NT2/D1 (cell line): ENCODE measurements around the gene ITPK1.
A peak's percentile ranks its signal among the peaks of the same experiment; 100 is the strongest.

Source experiments
- DNase-seq: peaks from one replicate; pipeline ENCODE4 v3.0.0-alpha.2; 2011; ENCODE audit warnings: low read depth, low spot score
- H3K27me3 ChIP-seq: 2 replicates; pipeline ENCODE4 v1.6.0; 2011; ENCODE audit warnings: mild to moderate bottlenecking; ENCODE audit not compliant: insufficient read length, insufficient read depth
- H3K36me3 ChIP-seq: 2 replicates; pipeline ENCODE4 v1.6.1; 2011; ENCODE audit warnings: mild to moderate bottlenecking, low read length, mixed read lengths; ENCODE audit not compliant: insufficient read depth, insufficient read length
- H3K4me1 ChIP-seq: 2 replicates; pipeline ENCODE4 v1.5.1; 2011; ENCODE audit not compliant: insufficient read depth, insufficient read length
- H3K4me3 ChIP-seq: 2 replicates; pipeline ENCODE4 v1.5.1; 2011; ENCODE audit warnings: low read depth; ENCODE audit not compliant: insufficient read length
- H3K9ac ChIP-seq: 2 replicates; pipeline ENCODE4 v1.6.0; 2011; ENCODE audit warnings: low read depth; ENCODE audit not compliant: insufficient read length
- H3K9me3 ChIP-seq: 2 replicates; pipeline ENCODE4 v1.5.1; 2011; ENCODE audit warnings: mild to moderate bottlenecking, low read length; ENCODE audit not compliant: insufficient read depth
- SUZ12 ChIP-seq: IDR thresholded peaks from 2 replicates; pipeline ENCODE4 v1.6.1; 2011; ENCODE audit not compliant: insufficient read length, insufficient read depth; ENCODE audit errors: extremely low read depth
- YY1 ChIP-seq: IDR thresholded peaks from 2 replicates; pipeline ENCODE4 v1.6.1; 2011; ENCODE audit not compliant: insufficient read length, insufficient read depth
- ZNF274 ChIP-seq: IDR thresholded peaks from 2 replicates; pipeline ENCODE4 v1.6.1; 2011; ENCODE audit warnings: mild to moderate bottlenecking, low read depth, low read length

ITPK1 gene

GRCh38 chr14:93101181-93101580 is 14.5 kb downstream of the ITPK1 start:
- TF ChIP-seq SUZ12 (no peak), ZNF274 (no peak), YY1 (no peak)
- no peak overlapping the region for H3K4me3 ChIP-seq
- H3K36me3 ChIP-seq = no peaks in the 10 kb centered on the region
- no peak for DNase-seq
- no peaks in the 10 kb centered on the region for H3K9me3 ChIP-seq
- no peaks in the 10 kb centered on the region for H3K27me3 ChIP-seq
- peaks cover 27% of the 10 kb centered on the region for H3K4me1 ChIP-seq
- H3K9ac ChIP-seq = no peak overlapping the region

GRCh38 chr14:93100570-93100969 is 15.2 kb downstream of the ITPK1 start:
- no peak for TF ChIP-seq ZNF274
- TF ChIP-seq YY1 = no peak
- no peaks in the 10 kb centered on the region for H3K9me3 ChIP-seq
- no peaks in the 10 kb centered on the region for H3K36me3 ChIP-seq
- H3K4me3 ChIP-seq = no peak overlapping the region
- H3K27me3 ChIP-seq = no peaks in the 10 kb centered on the region
- H3K9ac ChIP-seq = no peak overlapping the region
- peaks cover 26% of the 10 kb centered on the region for H3K4me1 ChIP-seq
- DNase-seq = no peak

- Histone ChIP-seq H3K36me3 (no peaks in the 10 kb centered on the region), H3K4me1 (peaks cover 26% of the 10 kb centered on the region), H3K4me3 (no peak overlapping the region), H3K9ac (peak overlapping the region; percentile 42), H3K27me3 (no peaks in the 10 kb centered on the region), H3K9me3 (no peaks in the 10 kb centered on the region)
- DNase-seq = no peak
- TF ChIP-seq ZNF274 = no peak
- no peak for TF ChIP-seq SUZ12
- no peak for TF ChIP-seq YY1
These were observed 15.6 kb downstream of the ITPK1 start for GRCh38 chr14:93100100-93100499.

GRCh38 chr14:93099643-93100042 is 16.1 kb downstream of the ITPK1 start:
- H3K36me3 ChIP-seq = no peaks in the 10 kb centered on the region
- no peak for DNase-seq
- H3K4me3 ChIP-seq = no peak overlapping the region
- H3K9me3 ChIP-seq = no peaks in the 10 kb centered on the region
- peaks cover 26% of the 10 kb centered on the region for H3K4me1 ChIP-seq
- H3K27me3 ChIP-seq = no peaks in the 10 kb centered on the region
- TF ChIP-seq SUZ12 = no peak
- no peak for TF ChIP-seq ZNF274
- TF ChIP-seq YY1 = no peak
- H3K9ac ChIP-seq = peak overlapping the region; percentile 42

GRCh38 chr14:93099196-93099595 is 16.5 kb downstream of the ITPK1 start:
- no peak overlapping the region for H3K4me3 ChIP-seq
- peak overlapping the region; percentile 42 for H3K9ac ChIP-seq
- H3K27me3 ChIP-seq = no peaks in the 10 kb centered on the region
- DNase-seq = no peak
- TF ChIP-seq ZNF274 = no peak
- TF ChIP-seq SUZ12 = no peak
- no peak for TF ChIP-seq YY1
- peaks cover 23% of the 10 kb centered on the region for H3K4me1 ChIP-seq
- H3K9me3 ChIP-seq = no peaks in the 10 kb centered on the region
- H3K36me3 ChIP-seq = no peaks in the 10 kb centered on the region

- no peaks in the 10 kb centered on the region for H3K27me3 ChIP-seq
- TF ChIP-seq YY1 (no peak), SUZ12 (no peak), ZNF274 (no peak)
These were observed 18.9 kb downstream of the ITPK1 start for GRCh38 chr14:93096691-93097322.

GRCh38 chr14:93095742-93096510 is 19.8 kb downstream of the ITPK1 start:
- Histone ChIP-seq H3K9me3 (no peaks in the 10 kb centered on the region), H3K36me3 (no peaks in the 10 kb centered on the region), H3K27me3 (no peaks in the 10 kb centered on the region), H3K4me1 (peaks cover 14% of the 10 kb centered on the region), H3K4me3 (no peak overlapping the region), H3K9ac (no peak overlapping the region)
- no peak for DNase-seq
- no peak for TF ChIP-seq YY1
- TF ChIP-seq ZNF274 = no peak
- no peak for TF ChIP-seq SUZ12

More at GRCh38 chr14:93096691-93097322, 18.9 kb downstream of the ITPK1 start:
- no peak overlapping the region for H3K4me3 ChIP-seq
- H3K9me3 ChIP-seq = no peaks in the 10 kb centered on the region
- peaks cover 16% of the 10 kb centered on the region for H3K4me1 ChIP-seq
- H3K36me3 ChIP-seq = no peaks in the 10 kb centered on the region
- H3K9ac ChIP-seq = no peak overlapping the region
- DNase-seq = no peak
